Cortex of kidney (tissue), 1 donor: ENCODE data around the gene PDZD7.
"Not testable (repeated sequence)": the region's sequence is repeated elsewhere in the genome, so short reads cannot be mapped to it uniquely, and the experiment has no call there.

ENCODE experiments used
- DNase-seq: peaks from one replicate; lab custom pipeline; 2025; lab: John Stamatoyannopoulos, UW

PDZD7 gene

DNA sequence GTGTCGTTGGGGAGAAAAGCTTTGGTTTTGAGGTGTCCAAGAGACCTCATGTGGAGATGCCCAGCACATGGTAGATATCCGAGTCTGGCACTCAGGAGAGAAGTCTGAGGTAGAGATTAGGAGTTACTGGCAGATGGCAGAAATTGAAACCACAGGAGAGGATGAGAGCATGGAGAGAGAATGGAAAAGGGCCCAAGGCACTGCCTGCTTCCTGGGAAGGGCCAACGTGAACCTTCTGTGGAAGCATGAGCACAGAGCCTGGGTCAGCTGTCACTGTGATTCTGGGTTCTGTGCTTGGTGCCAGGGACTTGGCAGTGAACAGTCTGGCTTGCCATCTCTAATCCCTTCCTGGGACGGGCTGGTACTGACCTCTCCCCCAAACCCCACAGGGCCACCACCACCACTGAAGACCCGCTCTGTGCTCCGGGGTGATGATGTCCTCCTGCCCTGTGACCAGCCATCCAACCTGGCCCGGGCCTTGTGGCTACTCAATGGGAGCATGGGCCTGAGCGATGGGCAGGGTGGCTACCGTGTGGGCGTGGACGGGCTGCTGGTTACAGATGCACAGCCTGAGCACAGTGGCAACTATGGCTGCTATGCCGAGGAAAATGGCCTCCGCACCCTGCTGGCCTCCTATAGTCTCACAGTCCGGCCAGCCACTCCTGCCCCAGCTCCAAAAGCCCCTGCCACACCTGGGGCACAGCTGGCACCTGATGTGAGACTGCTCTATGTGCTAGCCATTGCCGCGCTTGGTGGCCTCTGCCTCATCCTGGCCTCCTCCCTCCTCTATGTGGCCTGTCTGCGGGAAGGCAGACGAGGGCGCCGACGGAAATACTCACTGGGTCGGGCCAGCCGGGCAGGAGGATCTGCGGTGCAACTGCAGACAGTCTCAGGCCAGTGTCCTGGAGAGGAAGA is 47.8 kb downstream of the PDZD7 start:
- DNase-seq: no peak

DNA sequence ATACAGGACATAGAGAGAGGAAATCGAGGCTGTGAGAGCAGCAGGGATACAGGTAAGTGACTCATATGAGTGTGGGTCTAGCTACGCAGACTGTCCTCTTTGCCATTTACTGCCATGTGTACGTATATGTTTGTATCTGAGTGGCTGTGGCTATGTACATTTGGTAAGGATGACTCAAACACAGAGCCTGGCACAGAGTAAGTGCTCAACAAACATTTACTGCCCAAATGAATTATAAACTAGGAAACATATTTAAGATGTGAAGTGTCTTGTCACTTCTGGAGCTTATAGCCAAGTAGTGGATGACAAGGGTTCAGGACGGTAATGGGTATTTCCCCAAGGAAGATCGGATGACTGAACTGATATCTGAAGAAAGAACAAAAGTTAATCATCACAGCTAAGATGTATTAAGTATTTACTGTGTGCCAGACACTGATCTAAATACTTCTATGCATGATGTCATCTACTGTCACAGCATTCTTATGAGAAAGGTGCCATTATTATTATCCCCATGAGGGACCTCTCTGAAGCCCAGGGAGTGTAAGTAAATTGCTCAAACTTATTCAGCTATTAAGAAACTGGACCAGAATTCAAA is 49.7 kb downstream of the PDZD7 start:
- DNase-seq: no peak

DNA sequence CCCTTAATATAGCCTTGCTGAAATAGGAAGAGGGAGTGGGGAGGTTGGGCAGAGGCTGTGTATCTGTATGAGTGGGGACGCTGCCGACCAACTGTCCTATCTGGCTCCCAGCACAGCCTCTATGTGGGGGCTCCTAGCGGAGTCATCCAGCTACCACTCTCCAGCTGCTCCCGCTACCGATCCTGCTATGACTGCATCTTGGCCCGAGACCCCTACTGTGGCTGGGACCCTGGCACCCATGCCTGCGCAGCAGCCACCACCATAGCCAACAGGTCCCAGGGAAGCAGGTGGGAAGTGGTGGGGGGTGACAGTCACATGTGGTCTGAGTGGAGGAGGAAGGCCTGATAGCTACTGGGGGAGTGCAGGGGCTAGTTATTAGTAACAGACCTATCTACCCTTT is 50.2 kb downstream of the PDZD7 start:
- DNase-seq: no peak

DNA sequence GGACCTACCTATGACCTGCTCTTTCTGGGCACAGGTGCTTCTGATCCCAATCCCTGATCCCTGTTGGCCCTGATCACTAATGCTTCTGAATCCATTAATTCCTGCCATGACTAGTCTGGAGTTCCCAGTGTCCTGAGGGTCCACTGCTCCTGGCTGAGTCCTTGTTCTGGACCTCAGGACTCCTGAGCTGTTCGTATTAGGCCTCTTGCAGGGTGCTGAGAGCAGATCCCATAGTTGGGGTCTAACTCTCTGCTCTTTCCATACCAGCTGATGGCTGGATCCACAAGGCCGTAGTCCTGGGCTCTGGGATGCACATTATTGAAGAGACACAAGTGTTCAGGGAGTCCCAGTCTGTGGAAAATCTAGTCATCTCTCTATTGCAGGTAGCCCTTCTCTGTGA is 50.6 kb downstream of the PDZD7 start:
- no peak for DNase-seq

DNA sequence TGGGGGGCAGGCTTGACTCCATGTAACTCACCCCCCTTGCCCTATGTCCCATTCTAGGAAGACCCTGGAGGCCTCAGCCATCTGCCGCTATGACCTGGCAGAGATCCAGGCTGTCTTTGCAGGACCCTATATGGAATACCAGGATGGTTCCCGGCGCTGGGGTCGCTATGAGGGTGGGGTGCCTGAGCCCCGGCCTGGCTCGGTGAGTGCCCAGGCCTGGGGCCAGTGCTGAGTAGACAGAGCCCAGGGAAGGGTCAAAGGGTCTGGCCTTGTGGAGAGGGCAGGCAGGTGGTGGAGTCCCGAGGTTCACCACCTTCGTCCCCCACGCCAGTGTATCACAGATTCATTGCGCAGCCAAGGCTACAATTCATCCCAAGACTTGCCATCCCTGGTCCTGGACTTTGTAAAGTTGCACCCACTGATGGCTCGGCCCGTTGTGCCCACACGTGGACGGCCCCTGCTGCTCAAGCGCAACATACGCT is 51.1 kb downstream of the PDZD7 start:
- DNase-seq: no peak

DNA sequence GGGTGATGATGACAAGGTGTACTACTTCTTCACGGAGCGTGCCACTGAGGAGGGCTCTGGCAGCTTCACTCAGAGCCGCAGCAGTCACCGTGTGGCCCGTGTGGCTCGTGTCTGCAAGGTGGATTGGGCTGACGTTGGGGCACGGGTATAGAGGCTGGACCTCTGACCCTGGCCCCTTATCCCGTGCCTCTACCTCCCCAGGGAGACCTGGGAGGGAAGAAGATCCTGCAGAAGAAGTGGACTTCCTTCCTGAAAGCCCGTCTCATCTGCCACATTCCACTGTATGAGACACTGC is 52.1 kb downstream of the PDZD7 start:
- DNase-seq: no peak

DNA sequence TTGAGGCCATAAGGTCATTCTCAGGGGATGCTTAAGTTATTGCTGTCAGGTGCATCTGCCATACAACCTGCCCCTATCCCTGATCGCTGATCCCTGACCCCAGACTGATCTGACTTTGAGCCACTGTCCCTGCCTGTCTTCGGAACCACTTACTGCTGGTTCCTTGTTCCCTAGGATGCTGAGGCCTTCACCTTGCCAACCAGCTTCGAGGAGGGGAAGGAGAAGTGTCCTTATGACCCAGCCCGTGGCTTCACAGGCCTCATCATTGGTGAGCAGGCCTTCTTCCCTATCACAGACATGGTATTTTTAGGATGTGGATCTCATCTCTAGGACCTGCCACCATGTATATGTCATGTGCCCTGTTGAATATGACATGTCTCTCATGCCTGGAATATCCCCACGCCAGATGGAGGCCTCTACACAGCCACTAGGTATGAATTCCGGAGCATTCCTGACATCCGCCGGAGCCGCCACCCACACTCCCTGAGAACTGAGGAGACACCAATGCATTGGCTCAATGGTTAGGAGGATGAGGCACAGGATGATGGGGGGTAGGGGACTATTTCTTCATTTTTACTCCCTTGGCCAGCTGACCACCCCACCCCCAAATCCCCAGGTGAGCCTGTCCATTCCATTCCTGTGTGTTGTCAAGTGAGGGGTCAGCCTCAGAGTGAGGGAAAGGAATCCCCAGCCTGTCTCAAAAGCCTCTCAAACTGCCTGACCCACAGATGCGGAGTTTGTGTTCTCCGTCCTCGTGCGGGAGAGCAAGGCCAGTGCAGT is 52.6 kb downstream of the PDZD7 start:
- DNase-seq: no peak

DNA sequence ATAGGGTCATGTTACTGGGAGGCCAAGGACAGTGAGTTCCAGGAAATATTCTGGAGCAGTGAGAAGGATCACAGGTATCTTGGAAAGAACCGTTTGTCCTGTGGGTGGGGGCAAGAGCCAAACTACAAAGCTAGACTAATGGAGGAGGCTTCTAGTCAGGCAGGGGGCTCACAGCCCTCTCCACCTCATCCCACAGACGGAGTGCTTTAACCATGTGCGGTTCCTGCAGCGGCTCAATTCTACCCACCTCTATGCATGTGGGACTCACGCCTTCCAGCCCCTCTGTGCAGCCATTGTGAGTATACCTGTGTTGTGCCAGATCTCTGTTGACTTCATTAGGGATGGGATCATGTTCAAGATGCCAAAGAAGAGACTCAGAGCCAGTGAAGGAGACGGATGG is 53.5 kb downstream of the PDZD7 start:
- no peak for DNase-seq

DNA sequence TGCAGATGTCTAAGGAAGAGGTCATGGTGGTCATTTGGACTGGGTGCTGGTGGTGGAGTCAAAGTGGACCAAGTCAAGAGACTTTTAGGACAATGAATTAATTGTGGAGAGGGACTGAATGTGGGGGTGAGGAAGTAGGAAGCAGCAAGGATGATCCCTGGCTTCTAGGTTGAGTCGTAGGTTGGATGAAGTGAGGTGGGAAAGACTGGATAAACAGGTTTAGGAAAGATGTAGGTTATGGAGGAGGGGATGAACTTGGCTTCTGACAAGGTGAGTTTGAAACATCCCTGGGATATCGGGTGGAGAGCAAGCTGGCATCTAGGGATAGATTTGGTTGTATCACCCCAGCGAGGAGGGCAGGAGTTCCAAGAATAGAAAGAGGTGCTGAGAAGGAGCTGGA is 54.0 kb downstream of the PDZD7 start:
- no peak for DNase-seq

DNA sequence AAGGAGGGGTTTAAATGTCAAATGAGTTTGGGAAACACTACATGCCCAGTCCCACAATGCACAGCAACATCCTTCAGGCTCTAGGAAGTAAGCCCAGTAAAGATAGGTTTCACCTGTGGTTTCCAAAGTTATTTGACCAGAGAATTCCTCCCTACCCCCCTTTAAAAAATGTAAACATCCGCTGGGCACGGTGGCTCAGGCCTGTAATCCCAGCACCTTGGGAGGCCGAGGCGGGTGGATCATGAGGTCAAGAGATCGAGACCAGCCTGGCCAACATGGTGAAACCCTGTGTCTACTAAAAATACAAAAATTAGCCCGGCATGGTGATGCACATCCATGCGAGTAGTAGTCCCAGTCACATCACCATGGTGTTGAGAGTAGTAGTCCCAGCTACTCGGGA is 55.5 kb downstream of the PDZD7 start:
- not testable (repeated sequence) for DNase-seq

DNA sequence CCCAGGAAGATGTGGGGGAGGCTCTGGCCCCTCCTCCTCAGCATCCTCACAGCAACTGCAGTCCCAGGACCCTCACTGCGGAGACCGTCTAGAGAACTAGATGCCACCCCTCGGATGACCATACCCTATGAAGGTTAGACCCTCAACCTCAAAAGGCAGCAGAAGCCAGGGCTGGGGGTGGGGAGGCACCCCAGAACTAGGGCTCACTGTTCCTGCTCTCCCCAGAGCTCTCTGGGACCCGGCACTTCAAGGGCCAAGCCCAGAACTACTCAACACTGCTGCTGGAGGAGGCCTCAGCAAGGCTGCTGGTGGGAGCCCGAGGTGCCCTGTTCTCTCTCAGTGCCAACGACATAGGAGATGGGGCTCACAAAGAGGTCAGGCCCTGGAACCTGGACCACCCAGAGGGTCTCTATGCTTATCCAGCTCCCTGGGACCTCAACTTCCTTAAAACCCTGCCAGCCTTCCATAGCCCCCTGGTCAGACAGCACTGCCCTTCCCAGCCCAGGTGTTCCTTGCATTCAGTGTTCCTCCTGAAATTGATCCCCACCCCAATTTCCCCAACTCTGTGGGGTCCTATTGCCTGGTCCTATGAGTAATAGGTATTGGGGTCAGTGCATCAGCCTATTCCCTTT is 57.9 kb downstream of the PDZD7 start:
- DNase-seq: no peak

DNA sequence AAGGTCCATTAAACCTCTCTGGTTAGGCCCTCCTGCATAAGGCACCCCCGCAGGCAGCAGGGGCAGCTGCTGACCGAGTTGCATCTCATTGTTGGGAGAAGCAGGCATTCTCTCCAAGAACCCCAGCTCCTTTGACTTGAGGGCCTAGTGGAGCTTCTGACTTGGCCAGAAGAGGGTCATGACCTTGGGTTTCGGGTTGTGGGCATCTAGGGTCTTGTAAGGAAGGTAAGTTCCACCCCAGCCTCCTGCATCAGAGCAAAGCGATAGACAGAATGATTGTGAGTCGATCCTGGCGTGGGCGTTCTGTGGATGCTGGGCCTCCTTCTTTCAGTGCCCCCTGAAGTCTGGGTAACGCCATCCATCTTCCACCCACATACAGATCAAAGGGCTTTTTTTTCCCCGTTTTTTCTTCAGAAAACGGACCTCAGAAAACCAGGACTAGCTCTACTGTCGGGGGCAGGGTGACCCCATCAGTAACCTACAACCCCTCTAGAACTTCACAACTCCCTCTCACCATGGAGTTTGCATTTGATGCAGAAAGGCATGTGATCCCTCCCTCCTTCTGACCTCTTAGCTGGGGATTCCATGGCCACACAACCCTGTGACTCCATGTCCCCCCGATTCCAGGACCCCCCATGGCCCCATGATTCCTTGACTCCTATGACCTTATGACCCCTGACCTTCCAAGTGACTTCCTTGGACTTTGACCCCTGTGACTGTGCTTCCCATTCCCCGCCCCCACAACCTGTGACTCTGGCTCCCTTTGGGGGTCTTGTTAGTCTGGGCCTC is 58.6 kb downstream of the PDZD7 start:
- no peak for DNase-seq

DNA sequence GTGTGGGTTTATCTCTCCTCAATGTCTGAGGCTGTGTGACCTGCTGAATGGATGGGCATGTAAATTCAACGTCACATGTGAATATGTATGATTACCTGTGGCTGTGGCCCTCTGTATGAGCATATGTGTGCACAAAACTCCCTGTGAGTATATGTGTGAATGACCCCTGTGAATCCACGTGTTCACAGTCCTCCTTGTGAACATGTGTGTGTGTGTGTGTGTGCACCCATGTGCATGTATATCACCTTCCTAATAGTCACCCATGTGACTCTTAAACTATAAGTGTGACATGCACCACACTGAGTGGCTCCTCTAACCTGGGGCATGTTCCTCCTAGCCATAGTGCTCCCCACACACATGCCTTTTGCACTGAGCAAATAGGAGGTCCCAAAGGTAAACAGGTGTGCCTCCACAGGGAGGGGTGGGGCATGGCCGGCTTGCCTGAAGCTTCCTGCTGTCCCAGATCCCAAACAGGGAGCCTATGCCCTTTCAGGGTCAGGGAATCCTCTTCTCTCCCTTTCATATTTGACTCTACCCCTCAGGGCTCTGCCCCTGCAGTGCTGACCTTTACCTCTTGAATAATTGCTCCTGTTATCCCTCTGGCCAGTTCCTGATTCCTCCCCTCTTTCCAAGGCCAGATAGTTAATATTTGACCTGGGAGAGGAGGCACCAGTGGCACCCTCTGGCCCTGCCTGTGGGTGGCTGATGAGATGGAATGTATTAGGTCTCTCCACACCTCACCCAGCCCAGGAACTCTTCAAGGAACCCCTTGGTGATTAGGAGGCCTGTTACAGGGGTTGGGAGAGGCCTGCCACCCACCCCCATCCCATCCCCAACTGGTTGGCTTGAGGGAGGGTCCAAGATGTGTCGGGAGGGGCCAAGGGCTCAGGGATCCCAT is 59.8 kb downstream of the PDZD7 start:
- DNase-seq: no peak

DNA sequence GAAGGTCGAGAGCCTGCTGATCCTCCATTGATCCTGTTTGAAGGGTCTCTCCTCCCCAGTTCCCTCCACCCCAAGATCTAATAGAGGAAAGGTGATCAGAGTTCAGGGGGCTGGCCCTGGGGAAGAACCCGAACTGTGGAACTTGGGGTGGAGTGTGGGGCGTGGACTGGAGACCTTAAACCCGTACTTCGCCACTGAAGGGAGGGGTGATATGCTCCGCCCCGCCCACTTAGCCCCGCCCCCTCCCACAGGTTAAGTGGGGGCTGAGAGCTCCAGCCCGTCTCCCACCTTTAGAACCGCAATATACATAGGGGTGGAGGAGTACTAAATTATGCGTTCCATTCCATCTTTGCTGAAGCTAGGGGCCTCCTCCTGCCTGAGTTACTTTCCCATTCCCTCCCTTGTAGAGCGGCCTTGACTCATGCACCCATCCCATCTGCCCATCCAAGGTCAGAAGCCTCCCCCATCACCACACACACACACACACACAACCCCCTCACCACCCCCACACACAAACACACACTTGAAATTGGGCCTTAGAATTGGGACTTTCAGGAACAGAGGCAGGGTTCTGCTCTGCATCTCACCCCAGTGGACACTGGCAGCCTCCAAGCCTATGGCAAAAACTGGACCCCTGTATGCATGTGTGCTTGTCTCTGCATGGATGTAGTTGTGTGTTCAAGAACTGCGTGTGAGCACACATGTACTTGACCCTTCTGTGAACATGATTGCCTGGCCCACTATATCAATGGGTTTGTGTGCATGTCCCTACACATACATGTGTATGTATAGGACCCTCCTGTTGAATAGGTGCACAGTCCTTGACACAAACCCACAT is 60.6 kb downstream of the PDZD7 start:
- no peak for DNase-seq

DNA sequence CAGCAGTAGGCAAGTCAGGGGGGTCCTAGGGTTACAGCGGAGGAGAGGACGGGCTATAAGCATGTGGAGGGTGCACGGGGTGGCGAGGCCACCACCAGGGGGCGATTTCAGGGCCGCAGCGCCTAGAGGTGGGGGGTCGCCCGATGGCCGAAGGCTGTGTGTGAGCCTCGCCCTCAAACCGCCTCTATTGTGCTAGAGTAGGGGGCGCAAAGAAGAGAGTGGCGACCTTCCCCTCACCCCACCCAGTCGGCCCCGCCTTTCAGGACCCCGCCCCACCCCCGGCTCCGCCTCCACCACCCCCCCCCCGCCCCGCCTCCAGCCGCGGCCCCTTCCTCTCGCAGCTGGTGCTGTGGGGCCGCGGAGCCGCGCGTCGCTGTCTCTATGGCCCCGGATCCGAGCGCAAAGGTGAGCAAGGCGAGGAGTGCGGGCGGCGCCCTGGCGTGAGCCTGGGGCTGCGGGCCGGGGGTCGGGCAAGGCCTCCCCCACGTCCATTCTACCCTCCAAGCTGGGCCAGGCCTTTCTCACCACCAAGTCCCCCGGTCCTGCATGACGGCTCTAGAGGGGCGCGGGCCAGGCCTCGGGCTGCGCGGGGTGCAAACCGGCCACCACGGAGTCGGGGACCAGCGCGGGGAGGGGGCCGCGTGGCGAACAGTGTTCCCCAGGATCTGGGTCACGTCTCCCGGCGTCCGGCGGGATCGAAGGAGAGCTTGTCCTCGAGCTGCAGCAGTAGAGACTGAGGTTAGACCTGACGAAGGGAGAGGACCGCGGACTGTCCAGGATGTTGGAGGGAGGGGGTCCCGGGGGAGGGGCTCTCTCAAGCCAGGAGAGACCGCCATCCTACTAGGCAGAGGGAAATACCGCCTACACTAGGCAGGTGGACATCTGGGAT is 61.5 kb downstream of the PDZD7 start, which contains the start of gene SEMA4G:
Gene SEMA4G (plus strand): TSS at position 318 of the 889 bp plus-strand sequence. CDS start 3,409 bp downstream, outside the sequence.
- DNase-seq: no peak

DNA sequence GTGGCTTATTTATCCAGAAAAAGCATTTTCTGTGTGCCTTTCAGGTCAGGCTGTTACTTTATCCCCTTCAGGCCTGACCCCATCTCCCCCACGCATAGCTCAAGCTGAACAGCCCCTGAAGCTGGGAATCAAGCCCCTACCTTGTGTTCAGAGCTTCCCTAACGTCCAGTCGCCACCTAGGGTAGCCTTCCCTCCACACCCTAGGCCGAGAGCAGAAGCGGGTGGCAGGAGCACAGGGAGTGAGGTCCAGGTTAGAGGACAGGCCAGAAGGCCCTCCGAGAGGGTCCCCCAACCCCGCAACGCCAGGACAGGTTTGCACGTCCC is 62.1 kb downstream of the PDZD7 start:
- DNase-seq: no peak

DNA sequence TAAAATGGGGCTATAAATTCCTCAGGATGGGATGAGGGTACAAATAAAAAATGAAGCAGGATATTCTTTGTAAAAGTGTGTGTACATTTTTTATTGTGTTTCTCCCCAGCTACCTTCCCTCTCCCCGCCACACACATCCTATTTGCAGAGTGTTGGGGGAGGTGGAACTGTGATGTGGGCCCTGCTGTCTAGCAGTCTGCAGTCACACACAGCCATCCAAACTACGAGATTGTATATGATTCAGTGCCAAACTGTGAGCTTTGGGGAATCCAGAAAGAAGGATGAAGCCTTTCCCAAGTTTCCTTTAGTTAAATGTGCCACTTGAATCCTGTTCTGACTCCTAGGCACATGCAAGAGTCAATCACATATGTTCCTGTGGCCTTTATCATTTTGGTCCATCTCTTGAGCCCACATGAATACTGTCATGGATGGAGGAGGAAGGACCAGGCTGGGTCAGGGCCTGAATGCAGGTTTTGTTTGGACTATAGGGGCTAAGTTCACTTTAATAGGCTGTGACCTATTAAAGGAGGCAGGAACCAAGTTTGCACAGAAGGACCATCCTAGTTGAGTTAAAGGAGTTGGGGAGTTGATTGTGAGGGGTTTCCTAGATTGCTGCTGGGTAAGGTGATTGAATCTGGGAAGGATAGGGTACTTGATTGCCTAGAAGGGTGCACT is 62.7 kb downstream of the PDZD7 start:
- DNase-seq: no peak

DNA sequence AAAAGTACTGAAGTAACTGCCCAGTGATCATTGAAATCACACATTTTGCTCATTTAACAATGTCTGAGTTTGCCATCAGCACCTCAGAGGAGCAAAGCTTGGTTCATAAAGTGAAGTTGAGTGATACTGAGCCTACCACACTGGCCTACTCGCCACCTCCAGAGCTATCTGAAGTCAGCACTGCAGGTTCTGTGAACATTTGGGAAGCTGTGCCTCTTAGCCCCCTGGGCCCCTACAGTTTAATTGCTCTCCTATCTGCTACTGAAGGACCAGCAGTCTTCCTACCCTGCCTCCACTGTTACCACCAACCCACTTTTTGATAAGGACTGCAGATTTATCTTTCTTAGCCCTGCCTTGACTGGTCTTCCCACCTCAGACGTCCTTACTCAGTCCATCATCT is 63.6 kb downstream of the PDZD7 start:
- no peak for DNase-seq
